ENCODE results near the gene NFATC2IP. TPM values are rescaled to one million over a fixed set of nuclear protein-coding genes. Genes with fewer than 3 reads are reported as not detected.

The NFATC2IP gene
- total and polyA plus RNA-seq, 10 of the 15 experiments (the other 5 are each of a cell fraction or from before 2014, with no cell fraction given), result 12.2 to 93.9 (median 46.9) TPM

DNA sequence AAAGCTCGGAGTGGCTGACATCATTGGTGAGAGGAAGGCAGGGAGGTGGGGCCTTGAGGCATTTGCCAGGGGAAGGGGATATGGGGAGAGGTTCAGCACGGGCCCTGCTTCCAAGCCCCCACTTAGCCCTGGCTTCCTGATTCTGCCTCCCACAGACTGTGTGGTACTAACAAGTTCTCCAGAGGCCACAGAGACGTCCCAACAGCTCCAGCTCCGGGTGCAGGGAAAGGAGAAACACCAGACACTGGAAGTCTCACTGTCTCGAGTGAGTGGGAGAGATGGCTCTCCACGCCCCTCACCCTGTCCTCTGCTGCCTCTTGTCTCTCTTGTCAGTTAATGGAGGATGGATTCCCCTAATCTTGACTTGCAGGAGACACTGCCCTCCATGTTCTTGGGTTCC is 8.1 kb downstream of the NFATC2IP start:
- no peak overlapping the region for H3K4me2 ChIP-seq (ENCODE audit: control insufficient read depth, insufficient read depth)
- ChIA-PET POLR2A (interaction anchor here (1.1 kb wide), 1 partner anchor 15 kb away, joined by 4 read pairs; no protein-coding TSS in a partner anchor), SMC1A (ENCODE audit: uncharacterized antibody, unreplicated experiment) (interaction anchor here (1.1 kb wide), 1 partner anchor 14 kb away, joined by 3 read pairs; no protein-coding TSS in a partner anchor), CTCF (interaction anchor here (1.0 to 1.2 kb wide), 2 partner anchors 13 to 15 kb away, joined by 3 to 4 read pairs; no protein-coding TSS in a partner anchor), RAD21 (ENCODE audit: unreplicated experiment) (interaction anchor here (0.5 kb wide), 1 partner anchor 48 kb away, joined by 4 read pairs; no protein-coding TSS in a partner anchor)
- H3K4me1 ChIP-seq (ENCODE audit: control insufficient read depth, insufficient read depth, low read length), result no peaks in the 10 kb centered on the region
- no peak for FAIRE-seq
- peaks cover 2% of the 10 kb centered on the region for H3K79me2 ChIP-seq (ENCODE audit: control insufficient read depth, insufficient read depth, low read length)
- H3K4me3 ChIP-seq, result no peak overlapping the region
- whole genome bisulfite sequencing (ENCODE audit: insufficient coverage, insufficient replicate concordance, low lambda C conversion rate, missing lambda C conversion rate), result 96% methylated on average over 6 of the region's 6 CpGs
- in situ Hi-C loops (cut with MboI) (no loop called here), intact Hi-C loops (cut with micrococcal nuclease; ENCODE audit: unreplicated experiment) (no loop called here)
- DNase-seq (ENCODE audit: low read depth, low spot score), result no peak
- no peak overlapping the region for H2AFZ ChIP-seq (ENCODE audit: control insufficient read depth, low read depth, low read length)
- peaks cover 25 to 32% of the 10 kb centered on the region in 2 experiments for H3K36me3 ChIP-seq (ENCODE audit: control insufficient read depth in 2 of 2, insufficient read depth in 2 of 2, low read length in 1 of 2)
- H4K20me1 ChIP-seq (ENCODE audit: control insufficient read depth, insufficient read depth), result no peaks in the 10 kb centered on the region
- no TSS peak for BruUV-seq (replicated peaks)
- TF ChIP-seq IKZF2 (IDR thresholded peaks at IDR 0.05) (no peak), SRF (IDR thresholded peaks at IDR 0.05; ENCODE audit: low read depth in 2 of 2, low read length in 2 of 2) (no peak), NBN (IDR thresholded peaks at IDR 0.05) (no peak), ZNF384 (IDR thresholded peaks at IDR 0.05; ENCODE audit: borderline replicate concordance, low read depth, low read length) (no peak)
- TF ChIP-seq, protein P1, sequence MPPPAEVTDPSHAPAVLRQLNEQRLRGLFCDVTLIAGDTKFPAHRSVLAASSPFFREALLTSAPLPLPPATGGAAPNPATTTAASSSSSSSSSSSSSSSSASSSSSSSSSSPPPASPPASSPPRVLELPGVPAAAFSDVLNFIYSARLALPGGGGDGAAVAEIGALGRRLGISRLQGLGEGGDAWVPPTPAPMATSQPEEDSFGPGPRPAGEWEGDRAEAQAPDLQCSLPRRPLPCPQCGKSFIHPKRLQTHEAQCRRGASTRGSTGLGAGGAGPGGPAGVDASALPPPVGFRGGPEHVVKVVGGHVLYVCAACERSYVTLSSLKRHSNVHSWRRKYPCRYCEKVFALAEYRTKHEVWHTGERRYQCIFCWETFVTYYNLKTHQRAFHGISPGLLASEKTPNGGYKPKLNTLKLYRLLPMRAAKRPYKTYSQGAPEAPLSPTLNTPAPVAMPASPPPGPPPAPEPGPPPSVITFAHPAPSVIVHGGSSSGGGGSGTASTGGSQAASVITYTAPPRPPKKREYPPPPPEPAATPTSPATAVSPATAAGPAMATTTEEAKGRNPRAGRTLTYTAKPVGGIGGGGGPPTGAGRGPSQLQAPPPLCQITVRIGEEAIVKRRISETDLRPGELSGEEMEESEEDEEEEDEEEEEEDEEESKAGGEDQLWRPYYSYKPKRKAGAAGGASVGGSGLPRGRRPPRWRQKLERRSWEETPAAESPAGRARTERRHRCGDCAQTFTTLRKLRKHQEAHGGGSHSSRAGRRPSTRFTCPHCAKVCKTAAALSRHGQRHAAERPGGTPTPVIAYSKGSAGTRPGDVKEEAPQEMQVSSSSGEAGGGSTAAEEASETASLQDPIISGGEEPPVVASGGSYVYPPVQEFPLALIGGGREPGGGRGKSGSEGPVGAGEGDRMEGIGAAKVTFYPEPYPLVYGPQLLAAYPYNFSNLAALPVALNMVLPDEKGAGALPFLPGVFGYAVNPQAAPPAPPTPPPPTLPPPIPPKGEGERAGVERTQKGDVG (CRISPR knock-in tag; IDR thresholded peaks at IDR 0.05), result no peak
- TF ChIP-seq, protein P2, sequence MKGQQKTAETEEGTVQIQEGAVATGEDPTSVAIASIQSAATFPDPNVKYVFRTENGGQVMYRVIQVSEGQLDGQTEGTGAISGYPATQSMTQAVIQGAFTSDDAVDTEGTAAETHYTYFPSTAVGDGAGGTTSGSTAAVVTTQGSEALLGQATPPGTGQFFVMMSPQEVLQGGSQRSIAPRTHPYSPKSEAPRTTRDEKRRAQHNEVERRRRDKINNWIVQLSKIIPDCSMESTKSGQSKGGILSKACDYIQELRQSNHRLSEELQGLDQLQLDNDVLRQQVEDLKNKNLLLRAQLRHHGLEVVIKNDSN (IDR thresholded peaks at IDR 0.05; ENCODE audit: borderline replicate concordance, extremely low read length, insufficient read depth, low read depth, low read length), result no peak
- H3K27ac ChIP-seq (ENCODE audit: control insufficient read depth, insufficient read depth), result no peak overlapping the region
- no peak for ATAC-seq
- H3K9ac ChIP-seq (ENCODE audit: control insufficient read depth, insufficient read depth, low read length), result no peak overlapping the region
- H3K27me3 ChIP-seq (replicated peaks in 1 of 2; ENCODE audit: control insufficient read depth in 2 of 2, insufficient read depth in 2 of 2, low read length in 1 of 2), result no peaks in the 10 kb centered on the region
- H3K9me3 ChIP-seq (replicated peaks; ENCODE audit: control insufficient read depth, insufficient read depth, low read length), result no peaks in the 10 kb centered on the region
